C4-2B (cell line): ENCODE results near the gene MEFV.

ENCODE experiments used
- ZFX ChIP-seq: fragments of 450-650 bp; IDR thresholded peaks from 2 replicates; pipeline ENCODE4 v1.6.1; 2017
- TF ChIP-seq, protein P1 (sequence below): fragments of 450-650 bp; conservative IDR thresholded peaks from 2 replicates; pipeline ENCODE4 v1.5.1; 2017; ENCODE audit warnings: mild to moderate bottlenecking

DNA sequence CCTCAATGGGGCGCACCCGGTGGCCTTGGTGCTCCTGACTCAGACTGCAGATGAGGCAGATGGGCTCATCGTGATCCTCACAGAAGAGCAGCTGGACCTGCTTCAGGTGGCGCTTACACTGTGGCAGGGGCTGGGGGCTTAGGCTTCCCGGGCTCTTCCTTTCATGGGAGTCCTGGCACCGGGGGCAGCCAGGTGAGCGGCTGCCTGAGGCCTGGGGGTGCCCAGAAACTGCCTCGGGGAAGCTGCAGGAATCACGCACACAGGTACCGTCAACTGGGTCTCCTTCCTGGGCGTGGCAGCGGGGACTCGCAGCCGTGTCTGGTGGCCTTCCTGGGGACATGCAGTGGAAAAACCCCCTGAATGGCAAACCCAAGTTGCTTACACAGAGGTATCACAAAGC is 7.0 kb downstream of the MEFV start:
- TF ChIP-seq, protein P1, sequence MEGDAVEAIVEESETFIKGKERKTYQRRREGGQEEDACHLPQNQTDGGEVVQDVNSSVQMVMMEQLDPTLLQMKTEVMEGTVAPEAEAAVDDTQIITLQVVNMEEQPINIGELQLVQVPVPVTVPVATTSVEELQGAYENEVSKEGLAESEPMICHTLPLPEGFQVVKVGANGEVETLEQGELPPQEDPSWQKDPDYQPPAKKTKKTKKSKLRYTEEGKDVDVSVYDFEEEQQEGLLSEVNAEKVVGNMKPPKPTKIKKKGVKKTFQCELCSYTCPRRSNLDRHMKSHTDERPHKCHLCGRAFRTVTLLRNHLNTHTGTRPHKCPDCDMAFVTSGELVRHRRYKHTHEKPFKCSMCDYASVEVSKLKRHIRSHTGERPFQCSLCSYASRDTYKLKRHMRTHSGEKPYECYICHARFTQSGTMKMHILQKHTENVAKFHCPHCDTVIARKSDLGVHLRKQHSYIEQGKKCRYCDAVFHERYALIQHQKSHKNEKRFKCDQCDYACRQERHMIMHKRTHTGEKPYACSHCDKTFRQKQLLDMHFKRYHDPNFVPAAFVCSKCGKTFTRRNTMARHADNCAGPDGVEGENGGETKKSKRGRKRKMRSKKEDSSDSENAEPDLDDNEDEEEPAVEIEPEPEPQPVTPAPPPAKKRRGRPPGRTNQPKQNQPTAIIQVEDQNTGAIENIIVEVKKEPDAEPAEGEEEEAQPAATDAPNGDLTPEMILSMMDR, result no peak
- no peak for TF ChIP-seq ZFX
